DOHH2 (cell line): ENCODE data around the gene SRP72.

Experiments used
- CTCF ChIP-seq: fragments of 200-600 bp; sonication (generic); IDR thresholded peaks from one replicate; pipeline ENCODE4 v1.5.1; 2014; ENCODE audit warnings: antibody characterized with exemption, mild to moderate bottlenecking, low read depth, low read length; ENCODE audit not compliant: poor library complexity, severe bottlenecking
- EZH2phosphoT487 ChIP-seq: fragments of 200-600 bp; sonication (generic); IDR thresholded peaks from 2 replicates; pipeline ENCODE4 v1.6.1; 2017; ENCODE audit warnings: borderline replicate concordance, mild to moderate bottlenecking, antibody characterized with exemption, low read length, moderate library complexity, mixed read lengths

- no peak for TF ChIP-seq CTCF
- no peak for TF ChIP-seq EZH2phosphoT487
Observed at GRCh38 chr4:56480691-56481090, 13.3 kb downstream of the SRP72 start.
